BE2C (cell line): ENCODE results near the gene ALK.

Source experiments
- DNase-seq: peaks from one replicate; pipeline ENCODE4 v3.0.0-alpha.2; 2020
- H3K27me3 ChIP-seq: fragments of 250-450 bp; sonication (Bioruptor Pico); 2 replicates; pipeline ENCODE4 v1.5.1; 2020; ENCODE audit warnings: mild to moderate bottlenecking
- H3K36me3 ChIP-seq: fragments of 250-450 bp; sonication (Bioruptor Pico); 2 replicates; pipeline ENCODE4 v1.5.1; 2020; ENCODE audit warnings: mild to moderate bottlenecking
- H3K4me1 ChIP-seq: fragments of 250-450 bp; sonication (Bioruptor Pico); 2 replicates; pipeline ENCODE4 v1.5.1; 2020
- H3K4me3 ChIP-seq: 2 replicates; pipeline ENCODE4 v1.5.1; 2011; ENCODE audit warnings: low read depth, low read length
- H3K9me3 ChIP-seq: fragments of 250-450 bp; sonication (Bioruptor Pico); 2 replicates; pipeline ENCODE4 v1.5.1; 2020
- TF ChIP-seq, protein P1 (sequence below): IDR thresholded peaks from 2 replicates; pipeline ENCODE4 v1.5.1; 2012; ENCODE audit warnings: mild to moderate bottlenecking, low read depth, low read length

Gene ALK

DNA sequence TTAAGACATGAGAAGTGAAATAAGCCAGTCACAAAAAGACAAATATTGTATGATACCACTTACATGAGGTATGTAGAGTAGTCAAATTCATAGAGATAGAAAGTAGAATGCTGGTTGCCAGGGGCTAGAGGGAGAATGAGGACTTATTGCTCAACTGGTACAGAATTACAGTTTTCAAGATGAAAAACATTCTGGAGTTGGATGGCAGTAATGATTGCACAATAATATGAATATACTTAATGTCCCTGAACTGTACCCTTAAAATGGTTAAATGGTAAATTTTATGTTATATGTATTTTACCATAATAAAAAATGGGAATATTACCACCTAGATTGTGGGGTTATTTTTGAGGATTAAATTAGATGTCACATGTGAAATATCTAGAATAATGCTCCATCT, 465.0 kb downstream of the ALK start:
- Histone ChIP-seq H3K4me3 (no peak overlapping the region), H3K4me1 (peaks cover 8% of the 10 kb centered on the region), H3K9me3 (no peaks in the 10 kb centered on the region), H3K27me3 (no peaks in the 10 kb centered on the region), H3K36me3 (no peaks in the 10 kb centered on the region)
- TF ChIP-seq, protein P1, sequence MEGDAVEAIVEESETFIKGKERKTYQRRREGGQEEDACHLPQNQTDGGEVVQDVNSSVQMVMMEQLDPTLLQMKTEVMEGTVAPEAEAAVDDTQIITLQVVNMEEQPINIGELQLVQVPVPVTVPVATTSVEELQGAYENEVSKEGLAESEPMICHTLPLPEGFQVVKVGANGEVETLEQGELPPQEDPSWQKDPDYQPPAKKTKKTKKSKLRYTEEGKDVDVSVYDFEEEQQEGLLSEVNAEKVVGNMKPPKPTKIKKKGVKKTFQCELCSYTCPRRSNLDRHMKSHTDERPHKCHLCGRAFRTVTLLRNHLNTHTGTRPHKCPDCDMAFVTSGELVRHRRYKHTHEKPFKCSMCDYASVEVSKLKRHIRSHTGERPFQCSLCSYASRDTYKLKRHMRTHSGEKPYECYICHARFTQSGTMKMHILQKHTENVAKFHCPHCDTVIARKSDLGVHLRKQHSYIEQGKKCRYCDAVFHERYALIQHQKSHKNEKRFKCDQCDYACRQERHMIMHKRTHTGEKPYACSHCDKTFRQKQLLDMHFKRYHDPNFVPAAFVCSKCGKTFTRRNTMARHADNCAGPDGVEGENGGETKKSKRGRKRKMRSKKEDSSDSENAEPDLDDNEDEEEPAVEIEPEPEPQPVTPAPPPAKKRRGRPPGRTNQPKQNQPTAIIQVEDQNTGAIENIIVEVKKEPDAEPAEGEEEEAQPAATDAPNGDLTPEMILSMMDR = no peak
- DNase-seq = no peak

DNA sequence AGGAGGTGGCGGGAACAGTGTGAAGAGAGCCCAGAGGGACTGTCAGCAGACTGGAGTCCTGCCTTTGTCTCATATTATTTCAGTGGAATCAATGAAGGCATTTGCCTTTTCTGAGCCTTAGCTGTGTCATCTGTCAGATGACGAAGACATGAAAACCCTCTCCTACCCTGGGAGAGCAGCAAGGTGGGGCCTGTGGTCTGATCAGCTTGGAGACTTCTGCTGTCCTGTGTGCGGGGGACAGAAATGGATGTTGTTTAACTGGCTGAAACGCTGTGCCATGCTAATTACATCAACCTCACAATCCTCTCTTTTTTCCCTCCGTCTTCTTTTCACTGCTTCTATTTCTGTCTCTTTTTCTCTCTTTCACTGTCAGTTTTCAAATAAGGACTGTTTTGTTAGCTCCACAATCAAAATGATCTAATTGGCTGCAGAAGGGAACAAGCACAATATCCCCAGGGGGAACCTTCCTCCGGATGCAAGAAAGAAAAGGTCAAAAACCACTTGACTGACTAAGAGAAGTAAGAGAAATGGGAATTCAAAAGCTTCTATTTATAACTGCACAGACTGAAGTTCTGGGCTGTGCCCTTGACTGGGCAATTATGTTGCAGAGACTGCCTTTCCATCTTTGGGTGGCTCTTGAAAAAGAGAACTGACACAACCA, 466.1 kb downstream of the ALK start:
- H3K4me3 ChIP-seq = no peak overlapping the region
- no peaks in the 10 kb centered on the region for H3K9me3 ChIP-seq
- H3K27me3 ChIP-seq = no peaks in the 10 kb centered on the region
- no peak for DNase-seq
- TF ChIP-seq, protein P1 = no peak
- H3K36me3 ChIP-seq = no peaks in the 10 kb centered on the region
- peaks cover 8% of the 10 kb centered on the region for H3K4me1 ChIP-seq

DNA sequence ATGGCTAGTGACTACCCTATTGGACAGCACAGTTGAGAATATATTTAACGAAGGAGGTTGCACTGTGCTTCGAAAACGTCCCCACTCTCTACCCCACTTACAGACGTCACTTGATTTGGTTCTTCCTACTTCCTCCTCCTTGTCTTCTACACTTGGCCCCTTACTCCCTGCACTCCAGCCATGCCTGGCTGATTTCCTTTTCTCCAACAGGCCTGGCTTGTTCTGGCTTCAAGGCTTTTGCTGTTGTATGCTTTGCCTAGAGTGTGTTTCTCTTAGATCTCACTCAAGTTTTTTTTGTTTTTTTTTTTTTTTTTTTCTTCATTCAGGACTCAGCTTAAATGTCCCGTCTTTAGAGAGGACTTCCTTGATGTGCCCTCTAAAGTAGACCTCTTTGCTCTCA, 469.4 kb downstream of the ALK start:
- H3K36me3 ChIP-seq = no peaks in the 10 kb centered on the region
- H3K4me1 ChIP-seq = peaks cover 12% of the 10 kb centered on the region
- no peaks in the 10 kb centered on the region for H3K27me3 ChIP-seq
- H3K4me3 ChIP-seq = no peak overlapping the region
- TF ChIP-seq, protein P1 = no peak
- DNase-seq = no peak
- no peaks in the 10 kb centered on the region for H3K9me3 ChIP-seq

DNA sequence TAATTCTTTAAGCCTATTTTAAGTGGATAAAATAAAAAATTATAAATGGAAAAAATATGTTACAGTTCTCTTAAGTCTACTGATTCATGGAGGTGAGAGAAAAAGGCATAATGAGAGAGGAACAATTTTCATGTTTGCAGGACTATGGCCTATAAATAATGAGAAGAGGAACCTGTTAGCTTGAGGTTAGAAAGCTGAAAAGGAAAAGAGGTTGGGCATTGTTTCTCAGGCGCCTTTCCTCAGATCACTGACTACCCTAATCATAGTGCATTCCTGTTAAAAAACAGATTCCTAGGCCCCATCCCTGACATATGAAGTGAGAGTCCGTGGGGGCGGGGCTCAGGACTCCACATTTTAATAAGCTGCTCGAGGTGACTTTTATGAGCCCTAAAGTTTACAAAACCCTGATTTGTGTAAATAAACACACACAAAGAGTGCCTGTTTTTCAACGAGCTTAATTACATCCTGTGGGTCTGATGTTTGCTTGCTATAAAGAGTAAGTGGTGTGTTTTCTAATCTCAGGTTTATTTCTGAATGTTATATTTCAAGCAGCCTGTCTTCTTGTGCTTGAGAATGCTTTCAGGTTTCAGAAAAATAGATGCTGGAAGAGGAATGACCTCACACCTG, 470.7 kb downstream of the ALK start:
- Histone ChIP-seq H3K9me3 (no peaks in the 10 kb centered on the region), H3K4me3 (no peak overlapping the region), H3K27me3 (no peaks in the 10 kb centered on the region), H3K36me3 (no peaks in the 10 kb centered on the region), H3K4me1 (peaks cover 12% of the 10 kb centered on the region)
- no peak for DNase-seq
- TF ChIP-seq, protein P1 = no peak

DNA sequence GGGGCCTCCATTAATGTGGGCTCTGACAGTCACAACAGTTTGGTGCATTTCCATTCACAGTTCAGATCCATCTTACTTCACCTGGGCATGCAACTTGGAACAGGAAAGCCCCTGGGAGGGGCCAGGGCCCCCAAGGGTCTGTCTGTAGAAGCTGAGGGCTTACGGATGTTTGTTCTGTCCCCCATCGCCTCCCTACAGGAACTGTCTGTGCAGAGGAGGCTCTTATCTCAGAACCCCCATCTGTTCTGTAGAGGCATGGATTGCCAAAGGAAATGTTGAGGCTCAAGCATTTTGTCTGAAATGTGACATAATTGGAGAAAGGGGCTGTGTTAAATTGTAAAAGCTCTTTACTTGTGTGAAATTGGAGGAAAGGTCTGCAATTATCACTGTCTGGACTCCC, 471.9 kb downstream of the ALK start:
- Histone ChIP-seq H3K4me3 (no peak overlapping the region), H3K27me3 (no peaks in the 10 kb centered on the region), H3K9me3 (no peaks in the 10 kb centered on the region), H3K4me1 (peaks cover 4% of the 10 kb centered on the region; the same call in 1 of the 2 replicates), H3K36me3 (no peaks in the 10 kb centered on the region)
- TF ChIP-seq, protein P1 = no peak
- DNase-seq = no peak

DNA sequence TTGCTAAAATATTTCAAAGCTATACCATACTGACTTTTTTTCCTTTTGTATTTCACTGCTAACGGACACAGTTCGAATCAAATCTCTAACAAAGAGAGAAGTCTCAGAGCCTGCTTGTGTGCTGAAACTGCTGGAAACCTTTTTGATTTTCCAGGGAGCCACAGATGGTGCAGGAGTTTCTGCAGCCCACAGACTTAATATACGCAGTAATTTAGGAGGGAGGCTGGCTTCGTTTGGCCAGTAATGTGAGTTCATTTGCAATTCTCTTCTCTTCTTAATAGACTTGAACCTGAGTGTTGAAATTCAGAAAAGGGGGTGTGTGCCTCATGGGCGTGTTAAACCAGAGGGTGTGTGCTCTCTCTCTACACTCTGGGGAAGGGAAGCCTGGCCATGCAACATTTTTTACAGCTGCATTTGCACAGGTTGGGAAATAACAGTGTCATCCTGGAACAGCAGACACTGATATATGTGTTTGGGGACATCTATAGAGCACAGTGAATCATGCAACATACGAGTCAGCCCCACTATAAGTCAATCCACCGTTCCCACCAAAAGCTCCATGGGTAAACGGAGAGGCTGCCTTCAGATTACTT, 473.2 kb downstream of the ALK start:
- TF ChIP-seq, protein P1 = no peak
- no peak for DNase-seq
- H3K4me3 ChIP-seq = no peak overlapping the region

More for the DNA sequence above, 473.2 kb downstream of the ALK start:
- H3K36me3 ChIP-seq = no peaks in the 10 kb centered on the region
- no peaks in the 10 kb centered on the region for H3K27me3 ChIP-seq
- peaks cover 12% of the 10 kb centered on the region for H3K4me1 ChIP-seq
- H3K9me3 ChIP-seq = no peaks in the 10 kb centered on the region; the same call in 1 of the 2 replicates
